CD4-positive, alpha-beta T cell treated with Interferon alpha-2 for 1 hour (primary cell): ENCODE results near the gene NLK.
"Not testable (repeated sequence)": the region's sequence is repeated elsewhere in the genome, so short reads cannot be mapped to it uniquely, and the experiment has no call there.

Experiments
- DNase-seq, 2 donors: peaks; one replicate each; pipeline ENCODE4 v3.0.0-alpha.2; 2020 to 2022

The NLK gene

DNA sequence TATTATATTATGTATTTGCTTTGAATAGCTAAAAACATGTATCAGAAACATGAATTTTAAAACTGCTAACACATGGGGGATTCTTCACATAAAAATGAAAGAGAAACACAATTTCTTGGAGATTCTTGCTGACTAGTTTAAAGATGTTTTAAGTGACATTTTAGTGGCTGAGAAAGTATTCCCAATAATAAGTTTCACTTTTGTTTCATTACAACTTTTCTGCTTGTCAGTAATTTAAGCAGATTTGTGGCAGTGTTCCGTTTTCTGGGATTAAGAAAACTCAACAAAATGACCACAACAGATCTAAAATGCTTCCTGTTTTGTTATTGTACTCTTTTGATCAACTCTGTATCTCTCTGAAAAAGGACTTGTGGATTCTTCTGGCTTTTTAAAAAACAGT lies 75.9 kb downstream of the NLK start:
- peak in 1 of 2 donors; percentile 21 for DNase-seq

DNA sequence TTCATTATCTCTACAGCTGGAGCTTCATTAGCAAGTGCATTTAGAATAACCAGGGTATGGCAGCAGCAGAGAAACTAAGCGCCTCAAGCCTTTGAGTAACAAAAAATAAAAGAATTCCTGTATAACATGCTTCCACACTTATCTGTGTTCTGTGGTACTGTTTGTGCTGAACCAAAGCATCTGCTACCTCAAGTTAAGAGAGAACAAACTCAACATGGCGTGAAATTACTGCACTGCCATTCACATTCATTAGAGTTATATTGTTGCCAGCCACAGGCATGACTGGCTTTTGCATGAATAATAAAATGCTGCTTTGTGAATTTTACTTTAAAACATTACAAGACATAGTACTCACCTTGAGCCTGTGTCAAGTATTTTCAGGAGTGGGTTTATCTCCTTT lies 76.6 kb downstream of the NLK start:
- no peak for DNase-seq

DNA sequence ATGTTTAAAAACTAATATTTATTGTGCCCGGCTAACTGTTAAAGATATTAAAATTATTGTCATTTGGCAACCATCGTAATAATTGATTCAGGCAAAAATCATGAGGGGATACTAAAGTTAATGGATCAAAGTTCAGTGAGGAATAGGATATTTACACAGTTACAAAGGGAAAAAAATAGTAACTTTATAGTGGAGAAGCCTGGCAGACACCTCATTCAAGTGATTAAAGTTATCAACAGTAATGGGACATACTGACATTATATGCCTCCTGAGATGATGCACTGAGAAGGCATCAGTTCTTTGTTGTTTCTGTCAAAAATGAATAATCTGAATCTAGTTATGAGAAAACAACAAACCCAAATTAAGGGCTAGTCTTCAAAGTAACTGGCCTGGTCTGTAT lies 77.1 kb downstream of the NLK start:
- DNase-seq, result no peak

DNA sequence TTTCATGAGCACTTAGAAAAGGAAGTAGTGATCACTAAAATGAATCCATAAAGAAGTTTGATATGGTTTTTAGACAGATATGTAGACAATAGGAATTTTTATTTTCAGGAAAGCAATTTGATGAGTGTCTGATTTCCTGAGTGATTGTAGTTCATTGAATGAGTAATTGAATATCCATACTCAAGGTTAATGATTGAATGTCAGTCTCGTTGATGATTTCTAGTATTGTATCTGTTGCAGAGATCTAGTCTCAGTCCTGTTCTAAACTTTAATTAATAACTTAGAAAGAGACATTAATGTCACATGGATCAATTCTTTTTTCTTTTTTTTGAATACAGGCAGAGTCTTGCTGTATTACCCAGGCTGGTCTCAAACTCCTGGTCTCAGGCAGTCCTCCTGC lies 78.3 kb downstream of the NLK start:
- DNase-seq, result no peak

DNA sequence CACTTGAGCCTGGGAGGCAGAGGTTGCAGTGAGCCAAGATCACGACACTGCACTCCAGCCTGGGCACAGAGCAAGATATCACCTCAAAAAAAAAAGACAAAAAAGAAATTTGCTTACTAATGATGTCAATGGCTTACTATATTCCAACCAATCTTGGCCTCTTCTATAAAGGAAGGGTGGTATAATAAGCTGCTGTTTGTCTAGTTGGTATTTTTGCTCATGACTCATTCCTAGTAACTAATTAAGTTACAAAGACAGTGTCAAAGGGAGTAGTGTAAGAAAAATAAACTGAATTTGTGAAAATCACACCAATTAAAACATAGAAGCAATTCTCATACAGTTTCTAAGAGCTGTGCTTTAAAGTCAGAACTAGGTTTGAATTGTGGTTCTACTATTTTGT lies 82.5 kb downstream of the NLK start:
- no peak for DNase-seq

DNA sequence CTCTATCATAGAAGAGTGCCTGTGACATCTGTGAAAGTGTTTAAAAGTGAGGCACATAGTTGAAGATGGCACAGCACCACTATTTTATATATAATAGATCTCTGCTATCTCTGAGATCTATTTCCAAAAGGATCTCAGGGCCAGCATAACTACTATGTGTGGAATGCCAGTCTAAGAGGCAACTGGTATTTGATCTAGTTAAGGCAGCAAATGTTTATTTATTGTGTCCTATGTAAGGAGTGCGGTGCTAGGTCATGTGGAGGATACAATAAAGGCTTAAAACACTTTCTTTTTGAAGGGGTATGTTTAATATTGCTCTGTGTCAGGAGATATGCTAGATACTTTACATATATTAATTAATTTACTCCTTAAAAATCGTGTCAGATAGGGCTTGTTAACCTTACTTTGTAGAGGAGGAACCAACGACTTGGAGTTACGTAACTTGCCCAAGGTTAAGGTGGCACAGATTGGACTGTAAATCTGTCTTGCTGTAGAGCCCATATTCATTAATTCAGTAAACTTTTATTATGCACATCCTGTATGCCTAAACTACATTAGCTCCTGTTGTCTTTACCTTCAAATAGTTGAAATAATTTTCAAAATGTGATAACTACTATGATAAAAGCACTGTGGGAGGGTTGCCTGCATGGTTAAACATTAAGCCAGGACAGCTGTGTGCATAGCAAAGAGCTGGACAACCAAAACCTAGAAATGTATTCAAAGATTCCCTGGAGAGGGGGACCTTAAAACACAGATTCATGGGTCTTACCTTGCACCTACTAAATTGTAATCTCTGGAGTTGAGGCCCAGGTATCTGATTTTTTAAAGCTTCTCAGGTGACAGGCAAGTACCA lies 83.3 kb downstream of the NLK start:
- DNase-seq, result no peak

DNA sequence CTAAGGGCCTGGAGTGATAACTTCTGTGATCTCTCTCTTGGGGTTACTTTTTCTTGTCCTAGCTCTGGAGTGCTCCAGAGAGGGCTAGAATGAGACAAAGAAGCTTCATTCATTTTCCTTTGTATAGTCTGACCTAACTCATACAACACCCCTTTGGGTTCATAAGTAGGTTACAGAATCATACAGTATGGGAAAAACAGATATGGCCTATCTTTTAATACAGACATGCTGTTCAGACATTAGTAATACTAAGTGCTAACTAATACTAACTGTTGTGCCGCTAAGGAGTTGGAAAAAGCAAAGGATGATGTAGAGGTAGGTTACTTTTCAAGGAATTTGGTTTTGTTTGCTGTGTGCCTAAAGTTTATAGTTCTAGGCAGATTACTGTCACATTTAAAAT lies 84.7 kb downstream of the NLK start:
- no peak for DNase-seq

DNA sequence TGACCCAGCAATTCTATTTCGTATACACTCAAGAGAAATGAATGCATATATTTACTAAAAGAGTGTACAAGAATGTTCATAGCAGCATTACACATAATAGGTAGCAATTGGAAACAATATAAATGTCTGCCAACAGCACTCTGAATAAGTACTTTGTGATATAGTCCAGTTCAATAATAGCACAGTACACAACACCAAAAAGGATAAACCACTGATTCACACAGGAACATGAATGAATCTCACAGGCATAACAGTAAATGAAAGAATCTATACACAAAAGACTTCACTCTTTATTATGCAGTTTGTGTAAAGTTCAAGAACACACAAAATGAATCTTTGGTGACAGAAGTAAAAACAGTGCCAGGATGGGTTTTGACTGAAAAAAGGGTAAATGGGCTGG lies 86.3 kb downstream of the NLK start:
- DNase-seq, result no peak

DNA sequence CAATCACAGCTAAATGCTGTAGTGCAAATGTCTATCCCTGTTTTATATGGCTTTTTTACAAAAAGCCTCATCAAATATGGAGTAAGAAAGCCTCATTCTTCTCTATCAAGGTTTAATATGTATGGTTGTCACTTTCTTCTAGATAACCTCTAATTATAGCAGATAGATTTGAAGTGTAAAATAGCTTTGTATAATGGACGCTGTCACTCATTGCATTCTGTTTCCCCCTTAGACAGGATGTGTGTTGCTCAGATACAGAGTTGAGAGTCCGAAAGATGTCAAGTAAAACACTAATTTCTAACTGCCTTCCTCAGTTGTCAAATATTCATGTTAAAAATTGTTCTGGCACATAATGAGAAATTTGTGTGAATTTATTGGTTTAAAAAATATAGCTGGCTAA lies 88.0 kb downstream of the NLK start:
- DNase-seq, result no peak

DNA sequence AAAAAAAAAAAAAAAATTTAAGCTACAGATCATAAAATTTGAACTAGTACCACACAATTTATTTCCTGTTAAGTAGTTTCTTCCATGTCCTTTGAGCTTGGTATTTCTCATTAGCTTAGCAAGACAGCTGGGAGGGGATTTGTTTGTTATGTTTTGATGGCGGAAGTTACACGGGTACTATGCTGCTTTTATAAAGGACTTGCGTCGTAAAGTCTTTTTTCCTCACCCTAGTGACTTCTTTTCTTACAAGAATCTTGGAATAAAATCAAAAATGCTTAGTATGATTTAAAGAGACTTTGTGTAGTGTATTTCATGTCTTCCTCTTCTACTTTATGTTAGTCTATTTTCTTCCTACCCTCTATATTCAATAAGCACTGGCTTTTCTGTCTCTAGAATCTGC lies 89.1 kb downstream of the NLK start:
- DNase-seq, result no peak

DNA sequence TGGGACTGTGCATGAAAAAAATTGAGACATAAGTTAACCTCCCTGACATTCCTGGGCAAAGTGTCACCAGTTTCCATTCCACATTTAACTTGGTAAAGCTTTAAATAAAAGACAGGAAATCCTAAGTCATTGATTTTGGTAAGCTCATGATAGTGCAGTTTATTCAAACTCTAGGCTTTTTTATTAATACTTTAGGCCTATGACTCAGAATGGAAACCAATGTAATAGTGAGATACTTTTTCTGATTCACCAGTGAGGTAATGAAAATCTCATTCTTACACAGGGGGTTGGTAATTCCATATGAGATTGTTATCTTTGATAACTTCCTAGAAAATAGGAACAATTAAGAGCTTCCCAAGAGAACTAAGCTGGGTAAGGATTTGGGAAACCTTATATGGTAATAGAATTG lies 91.1 kb downstream of the NLK start:
- no peak for DNase-seq

DNA sequence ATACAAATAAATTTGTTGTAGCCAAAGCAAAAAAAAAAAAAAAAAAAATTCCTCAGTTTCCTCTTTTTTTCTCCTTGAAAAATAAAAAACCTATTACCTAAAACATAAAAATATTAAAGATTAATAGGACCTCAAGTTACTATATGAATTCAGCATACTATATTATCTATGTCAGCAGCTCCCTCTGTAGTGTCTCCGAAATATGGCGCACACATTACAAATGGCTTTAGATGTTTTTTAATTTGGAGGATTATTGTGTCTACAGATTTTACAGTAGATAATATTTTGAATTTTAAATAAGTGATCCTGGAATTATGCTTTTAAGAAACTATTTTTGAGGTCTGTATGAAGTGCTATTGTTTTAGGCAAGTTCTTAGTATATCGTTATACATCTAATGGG lies 94.4 kb downstream of the NLK start:
- no peak for DNase-seq

DNA sequence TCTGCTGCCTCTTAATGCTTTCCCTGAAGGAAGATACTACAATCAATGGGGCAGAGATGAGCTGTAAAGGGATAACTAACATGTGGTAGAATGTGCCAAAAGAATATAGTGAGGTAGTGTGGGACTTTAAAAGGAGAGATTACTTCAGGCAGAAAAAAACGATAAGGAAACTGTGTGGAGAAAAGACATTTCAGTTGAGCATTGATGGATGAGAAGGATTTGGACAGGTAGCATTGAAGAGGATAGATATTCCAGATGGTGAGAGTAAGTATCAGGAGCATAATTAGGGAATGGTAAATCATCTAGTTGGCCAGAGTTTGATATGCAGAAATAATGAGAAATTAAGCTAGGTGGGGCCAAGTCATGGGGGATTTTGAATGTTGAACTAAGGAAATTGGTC lies 97.3 kb downstream of the NLK start:
- no peak for DNase-seq

DNA sequence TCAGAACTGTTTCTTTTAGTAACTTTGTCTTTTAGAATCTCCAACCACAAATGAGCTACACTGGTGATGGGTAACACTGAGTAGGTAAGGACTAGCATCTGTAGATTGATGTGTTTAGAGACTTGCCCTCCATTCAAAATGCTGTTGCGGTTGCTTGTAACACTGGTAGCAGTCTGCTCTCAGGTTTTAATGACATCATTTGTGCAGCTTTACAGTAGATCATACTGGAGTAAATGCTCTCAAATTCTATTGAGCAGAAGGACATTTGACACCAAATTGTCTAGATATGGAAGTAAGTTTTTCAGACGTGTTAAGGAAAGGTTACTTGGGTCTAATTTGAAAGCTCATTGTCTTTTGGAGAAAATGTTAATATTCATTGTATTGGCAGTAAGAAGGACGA lies 98.8 kb downstream of the NLK start:
- DNase-seq, result no peak

DNA sequence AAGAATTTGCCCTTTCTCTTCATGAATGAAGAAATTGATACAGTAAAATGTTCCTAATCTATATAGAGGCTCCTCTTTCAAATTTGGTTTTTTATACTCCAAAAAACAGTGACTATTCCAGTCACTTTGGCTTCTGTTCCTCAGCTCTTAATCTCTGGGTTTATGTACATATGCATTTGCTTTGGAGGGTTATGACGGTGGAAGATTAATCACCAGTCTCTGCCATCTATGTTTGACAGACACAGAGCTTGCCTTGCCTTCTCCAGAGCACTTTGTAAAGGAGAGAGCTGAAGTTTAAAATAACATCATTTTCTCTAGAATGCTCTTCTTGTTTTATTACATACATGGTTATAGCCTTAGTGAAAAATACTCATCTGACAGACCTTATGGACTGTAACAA lies 99.3 kb downstream of the NLK start:
- no peak for DNase-seq

DNA sequence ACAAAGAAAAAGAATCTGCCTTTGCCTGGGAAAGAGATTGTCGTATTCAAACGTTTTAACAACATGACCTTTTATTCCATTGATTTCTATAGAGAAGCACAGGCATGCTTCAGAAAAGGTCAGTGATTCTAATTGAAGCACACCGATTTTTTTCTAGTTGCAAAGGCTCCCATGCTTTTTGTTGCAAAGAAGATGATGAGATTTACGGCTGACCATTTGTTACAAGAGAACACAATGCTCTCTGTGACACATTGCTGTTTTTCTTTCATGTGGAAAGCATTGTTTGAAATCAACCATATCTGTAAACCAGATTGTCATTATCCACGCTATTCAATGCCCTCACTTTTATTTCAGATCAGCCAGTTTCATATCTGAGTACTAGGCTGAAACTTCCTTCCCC lies 99.8 kb downstream of the NLK start:
- no peak for DNase-seq

DNA sequence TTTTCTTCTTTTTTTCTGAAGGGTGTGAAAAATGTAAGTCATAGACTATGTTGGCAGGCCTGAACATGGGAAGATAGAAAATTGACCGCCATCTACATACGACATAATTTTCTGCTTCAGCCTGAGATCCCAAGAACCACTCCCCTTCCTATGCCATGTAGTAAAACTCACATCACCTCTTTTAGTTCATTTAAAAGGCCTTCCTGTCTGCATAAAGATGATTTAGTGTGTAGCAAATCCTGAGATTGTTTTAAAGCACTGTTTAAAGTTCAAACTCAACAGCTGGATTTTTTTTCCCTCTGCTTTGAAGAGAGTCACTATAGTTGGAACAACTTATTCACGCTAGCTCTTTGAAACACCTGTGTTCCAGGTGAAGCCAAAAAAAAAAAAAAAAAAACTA lies 101.5 kb downstream of the NLK start:
- DNase-seq, result no peak

DNA sequence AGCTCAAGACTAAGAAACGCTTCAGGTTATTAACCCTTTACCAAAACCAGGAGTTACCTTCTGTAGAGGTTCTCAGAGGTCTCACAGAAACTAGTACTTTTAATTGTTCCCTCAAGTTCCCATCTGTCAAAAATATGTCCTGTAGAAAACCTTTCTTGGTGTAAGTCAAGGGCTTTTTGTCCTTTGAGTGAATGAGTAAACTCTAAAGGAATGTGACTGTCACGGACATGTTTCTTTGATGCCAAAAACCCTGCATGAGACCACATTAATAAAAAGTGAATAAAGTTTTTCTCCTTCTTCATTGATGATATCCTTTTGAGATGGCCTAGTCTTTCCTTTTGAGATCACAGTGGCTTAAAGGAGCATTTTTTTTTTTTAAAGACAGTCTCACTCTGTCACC lies 102.9 kb downstream of the NLK start:
- DNase-seq, result no peak

DNA sequence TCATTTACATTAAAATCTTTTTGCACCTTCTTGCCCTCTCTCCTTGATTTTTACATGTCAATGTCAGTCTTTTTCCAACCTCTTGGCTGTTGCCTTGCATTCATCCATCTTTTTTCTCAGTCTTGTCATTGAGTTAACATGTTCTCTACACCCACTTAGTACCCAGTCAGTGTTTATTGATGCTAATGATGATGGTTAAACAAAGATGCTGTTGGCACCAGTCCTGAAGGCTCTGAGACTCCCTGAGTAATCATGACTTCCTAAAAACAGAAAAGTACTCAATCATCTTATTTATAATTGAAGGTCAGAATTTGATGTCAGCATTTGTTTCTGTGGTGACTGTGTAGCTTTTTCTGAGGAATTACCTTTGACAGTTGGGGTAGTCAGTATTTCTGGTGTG lies 104.5 kb downstream of the NLK start:
- DNase-seq, result no peak

DNA sequence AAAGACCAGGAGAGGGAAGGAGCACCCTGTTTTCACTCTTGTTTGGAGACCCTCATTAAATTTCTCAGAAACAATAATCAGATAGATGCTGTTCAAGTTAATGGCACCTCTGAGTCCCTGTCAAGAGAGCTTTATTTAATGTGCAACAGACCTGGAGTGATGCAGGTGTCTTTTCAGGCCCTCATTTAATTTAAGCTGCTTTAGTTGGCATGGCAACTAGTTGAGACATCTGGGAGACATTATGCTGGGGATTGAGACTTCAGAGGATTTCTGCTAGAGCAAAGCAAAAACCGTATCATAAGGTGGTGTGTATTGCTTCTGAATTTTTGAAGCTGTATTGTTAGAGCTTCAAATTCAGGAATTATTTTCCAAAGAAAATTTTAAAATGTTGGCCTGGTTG lies 108.5 kb downstream of the NLK start:
- DNase-seq, result no peak

DNA sequence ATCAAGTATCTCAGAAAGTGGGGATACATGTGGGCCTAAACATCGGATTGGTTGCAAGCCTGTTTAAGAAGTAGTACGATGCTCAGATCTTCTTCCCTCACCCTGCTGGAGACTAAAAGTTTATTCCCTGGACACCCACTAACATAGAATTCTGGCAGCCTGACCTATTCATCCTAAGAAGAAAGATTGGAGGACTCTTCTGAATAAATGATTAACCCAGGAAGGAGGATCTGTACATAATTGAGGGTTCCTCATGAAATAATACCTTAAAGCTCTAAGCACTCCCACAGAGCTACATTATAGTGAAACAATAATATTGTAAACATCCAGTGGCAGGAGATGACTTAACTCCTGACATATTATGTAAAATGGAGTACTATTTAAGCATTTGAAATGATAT lies 111.7 kb downstream of the NLK start:
- no peak for DNase-seq

DNA sequence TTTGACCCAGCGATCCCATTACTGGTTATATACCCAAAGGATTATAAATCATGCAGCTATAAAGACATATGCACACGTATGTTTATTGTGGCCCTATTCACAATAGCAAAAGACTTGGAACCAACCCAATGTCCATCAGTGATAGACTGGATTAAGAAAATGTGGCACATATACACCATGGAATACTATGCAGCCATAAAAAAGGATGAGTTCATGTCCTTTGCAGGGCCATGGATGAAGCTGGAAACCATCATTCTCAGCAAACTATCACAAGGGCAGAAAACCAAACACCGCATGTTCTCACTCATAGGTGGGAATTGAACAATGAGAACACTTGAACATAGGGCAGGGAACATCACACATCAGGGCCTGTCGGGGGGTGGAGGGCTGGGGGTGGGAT lies 112.9 kb downstream of the NLK start:
- DNase-seq, result not testable (repeated sequence)

DNA sequence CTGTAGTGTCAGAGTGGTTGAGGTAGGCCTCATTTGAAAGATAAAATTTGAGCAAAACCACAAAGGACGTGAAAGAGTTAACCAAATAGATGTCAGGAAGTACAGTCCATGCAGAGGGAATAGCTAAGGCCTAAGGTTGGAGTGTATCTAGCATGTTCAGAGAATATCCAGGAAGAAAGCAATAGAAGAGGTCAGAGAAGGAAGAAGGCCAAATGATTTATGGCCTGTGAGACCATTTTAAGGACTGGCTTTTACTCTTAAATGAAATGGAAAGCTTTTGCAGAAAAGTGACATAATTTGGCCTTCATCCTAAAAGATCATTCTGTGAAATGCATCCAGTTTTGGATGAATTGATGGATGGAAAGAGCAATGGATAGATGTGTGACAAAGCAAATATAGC lies 116.5 kb downstream of the NLK start:
- DNase-seq, result no peak

DNA sequence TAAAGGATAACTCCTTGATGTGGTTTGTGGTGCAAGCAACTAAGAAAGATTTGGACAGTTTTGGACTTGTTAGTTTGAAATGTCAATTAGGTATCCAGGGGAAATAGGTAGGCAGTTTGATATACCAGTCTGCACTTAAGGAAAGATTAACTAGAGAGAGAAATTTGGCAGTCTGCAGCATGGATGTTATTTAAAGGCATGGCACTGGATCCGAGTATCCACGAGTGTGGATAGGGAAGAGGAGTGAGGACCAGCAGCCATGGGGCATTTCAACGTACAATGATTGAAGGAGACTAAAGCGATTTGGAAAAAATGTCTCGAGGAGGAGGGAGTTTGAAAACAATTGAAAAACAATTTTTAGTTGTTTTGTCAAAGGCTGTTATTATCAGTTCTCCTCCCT lies 117.4 kb downstream of the NLK start:
- DNase-seq, result no peak

DNA sequence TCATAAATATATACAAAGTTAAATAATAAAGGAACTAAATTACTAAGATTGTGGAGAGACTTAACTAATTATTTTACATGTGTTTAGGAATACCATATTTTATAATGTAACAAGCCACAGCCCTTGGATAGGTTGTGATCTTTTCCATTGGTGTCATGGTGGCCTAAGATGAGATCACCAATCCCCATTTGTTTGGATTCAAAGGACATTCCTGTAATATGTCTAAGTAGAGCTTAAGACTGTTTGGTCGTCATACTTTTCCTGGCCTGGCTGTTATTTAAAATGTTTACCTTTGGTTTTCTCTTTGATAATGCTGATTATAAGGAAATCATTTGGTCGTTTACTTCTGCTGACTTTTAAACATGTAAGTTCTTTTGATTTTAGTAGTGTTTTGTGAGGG lies 118.1 kb downstream of the NLK start:
- DNase-seq, result no peak

DNA sequence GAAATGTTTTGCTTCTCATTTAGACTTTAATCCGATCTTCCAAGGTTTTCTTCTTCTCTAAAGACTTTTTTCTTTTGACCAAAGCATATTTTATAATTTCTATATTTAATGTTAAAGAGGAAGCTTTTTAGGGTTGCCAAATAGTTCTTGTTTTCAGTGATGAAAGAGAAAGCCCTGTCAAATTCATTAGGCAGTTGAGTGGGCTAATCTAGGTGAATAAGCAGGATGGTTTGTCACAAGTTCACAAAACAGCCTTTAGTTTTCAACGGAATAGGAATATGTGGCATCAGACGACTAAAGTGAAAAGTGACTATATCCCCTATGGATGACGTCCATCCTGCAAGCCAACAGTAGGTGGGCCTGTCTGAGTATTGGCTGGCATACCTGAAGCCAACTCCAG lies 118.8 kb downstream of the NLK start:
- no peak for DNase-seq
